Activated effector memory CD4-positive, alpha-beta T cell treated with anti-CD3 and anti-CD28 coated beads, Interleukin-2, amount 50 U/mL, for 16 hours (primary cell): Measurements from ENCODE around the gene SEMA4D.
"Not testable (repeated sequence)": the region's sequence is repeated elsewhere in the genome, so short reads cannot be mapped to it uniquely, and the experiment has no call there.

ENCODE experiments used
- DNase-seq: peaks from one replicate; pipeline ENCODE4 v3.0.0-alpha.2; 2020

The SEMA4D gene

GRCh38 chr9:89382026-89382986 lies 115.6 kb downstream of the SEMA4D start:
- no peak for DNase-seq

DNA sequence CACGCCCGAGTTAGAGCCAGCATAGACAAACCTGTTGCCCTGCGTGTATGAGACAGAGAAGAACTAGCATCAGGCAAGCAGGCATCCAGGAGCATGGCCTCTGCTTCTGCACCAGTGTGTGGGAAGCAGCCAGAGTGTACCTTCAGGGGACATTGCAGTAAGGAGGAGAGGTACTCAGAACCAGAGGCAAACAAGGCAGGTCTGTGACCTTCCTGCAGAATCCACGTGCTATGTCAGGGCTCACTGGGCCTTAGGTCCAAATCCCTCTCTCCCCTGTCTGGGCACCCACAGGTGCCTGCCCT lies 116.7 kb downstream of the SEMA4D start:
- DNase-seq: no peak

DNA sequence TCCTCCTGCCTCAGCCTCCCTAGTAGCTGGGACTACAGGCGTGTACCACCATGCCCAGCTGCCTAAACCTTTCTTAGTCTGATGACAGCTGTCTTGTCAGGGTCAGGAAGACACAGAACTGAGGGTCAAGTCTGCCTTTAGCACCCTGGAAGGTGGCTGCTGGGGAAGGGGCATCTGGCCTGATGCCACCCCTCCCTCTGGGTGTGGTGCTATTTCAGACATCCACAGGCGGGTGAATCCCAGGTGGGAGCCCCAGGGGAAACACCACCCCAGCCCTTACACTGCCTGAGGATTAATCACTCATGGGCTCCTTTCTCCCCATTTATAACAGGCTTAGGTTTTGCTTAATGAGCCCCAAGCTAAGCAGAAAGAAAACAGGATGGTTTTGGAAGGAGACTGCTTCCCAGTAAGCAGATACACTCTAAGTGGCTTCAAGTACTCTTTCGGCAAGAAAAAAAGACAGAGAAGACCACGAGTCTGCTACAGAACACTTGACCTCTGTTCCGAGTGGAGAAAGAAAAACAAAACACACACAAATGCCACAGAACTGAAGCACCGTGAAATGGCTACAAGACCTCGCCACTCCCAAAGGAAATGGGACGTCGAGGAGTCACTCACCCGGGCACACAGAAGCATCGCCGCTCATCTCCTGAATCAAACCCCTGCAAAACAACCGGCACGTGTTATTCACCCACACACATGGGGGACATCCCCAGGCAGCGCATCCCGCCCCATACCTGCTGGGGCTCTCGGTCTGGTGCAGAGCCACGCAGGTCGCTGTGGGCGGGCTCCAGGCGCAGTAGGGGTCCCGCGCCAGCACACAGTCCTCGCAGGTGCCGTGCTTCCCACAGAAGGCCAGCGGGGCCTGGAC lies 117.2 kb downstream of the SEMA4D start:
- DNase-seq: no peak

- no peak for DNase-seq
These were observed 118.3 kb downstream of the SEMA4D start for GRCh38 chr9:89379508-89380115.

- no peak for DNase-seq
These were observed 118.9 kb downstream of the SEMA4D start for GRCh38 chr9:89379031-89379430.

DNA sequence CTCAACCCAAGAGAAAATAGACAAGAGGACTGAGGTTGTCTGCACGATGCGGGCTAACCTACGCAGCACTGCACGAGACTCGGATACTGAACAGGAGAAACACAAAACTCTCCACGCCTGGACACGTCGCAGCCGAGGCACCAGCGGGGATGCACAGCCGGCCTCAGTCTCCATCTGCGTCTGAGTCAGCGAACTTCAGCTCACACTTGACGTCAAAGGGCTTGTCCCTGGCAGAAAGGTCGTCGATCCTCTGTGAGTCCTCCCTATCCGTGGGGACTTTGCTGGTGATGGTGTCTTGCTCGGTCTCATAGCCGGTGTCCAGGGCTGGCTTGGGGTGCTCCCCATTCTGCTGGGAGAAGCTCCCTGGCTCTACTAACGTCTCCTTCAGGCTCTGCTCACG lies 119.4 kb downstream of the SEMA4D start:
- DNase-seq: no peak

- DNase-seq: no peak
These were observed 120.5 kb downstream of the SEMA4D start for GRCh38 chr9:89377411-89377810.

GRCh38 chr9:89376741-89377351 lies 121.1 kb downstream of the SEMA4D start:
- DNase-seq: no peak

DNA sequence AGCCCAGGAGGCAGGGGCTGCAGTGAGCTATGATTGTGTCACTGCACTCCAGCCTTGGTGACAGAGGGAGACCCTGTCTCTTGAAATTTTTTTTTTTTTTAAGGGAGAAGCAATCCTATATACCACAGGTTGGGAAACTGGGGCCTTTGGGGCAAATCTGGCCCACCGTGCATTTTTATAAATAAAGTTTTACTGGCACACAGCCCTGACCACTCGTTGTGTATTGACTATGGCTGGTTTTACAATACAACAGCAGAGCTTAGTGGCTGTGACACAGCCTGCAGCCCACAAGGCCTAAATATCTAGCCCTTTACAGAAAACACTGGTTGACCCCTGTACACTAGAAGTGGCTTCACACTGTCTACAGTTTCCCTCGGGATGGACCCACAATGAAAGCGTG lies 121.6 kb downstream of the SEMA4D start:
- no peak for DNase-seq

GRCh38 chr9:89375191-89375760 lies 122.6 kb downstream of the SEMA4D start:
- DNase-seq: no peak

DNA sequence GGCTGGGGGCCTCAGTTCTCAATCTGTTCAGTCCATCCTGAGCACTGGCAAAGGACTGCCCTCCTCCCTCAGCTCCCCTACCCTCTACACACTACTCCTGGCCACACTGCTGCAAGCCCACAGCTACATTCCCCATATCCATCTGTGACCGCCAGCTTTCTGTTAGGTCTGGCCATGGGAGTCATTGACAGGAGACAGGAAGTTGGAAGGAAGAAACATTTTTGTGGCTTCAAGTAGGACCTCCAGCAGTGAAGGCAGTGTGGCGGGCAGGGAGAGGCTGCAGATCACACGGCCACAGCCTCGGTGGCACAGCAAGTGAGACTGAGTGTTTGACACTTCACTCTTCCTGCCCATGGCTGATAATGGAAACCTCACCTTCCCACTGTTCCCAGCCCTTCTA lies 123.7 kb downstream of the SEMA4D start:
- no peak for DNase-seq

- no peak for DNase-seq
These were observed 124.9 kb downstream of the SEMA4D start for GRCh38 chr9:89372979-89373378.

- peak; percentile 73 for DNase-seq
These were observed 125.6 kb downstream of the SEMA4D start for GRCh38 chr9:89372230-89372816.

- DNase-seq: not testable (repeated sequence)
These were observed 126.1 kb downstream of the SEMA4D start for GRCh38 chr9:89371791-89372190.

GRCh38 chr9:89370593-89370992 lies 127.3 kb downstream of the SEMA4D start:
- no peak for DNase-seq

DNA sequence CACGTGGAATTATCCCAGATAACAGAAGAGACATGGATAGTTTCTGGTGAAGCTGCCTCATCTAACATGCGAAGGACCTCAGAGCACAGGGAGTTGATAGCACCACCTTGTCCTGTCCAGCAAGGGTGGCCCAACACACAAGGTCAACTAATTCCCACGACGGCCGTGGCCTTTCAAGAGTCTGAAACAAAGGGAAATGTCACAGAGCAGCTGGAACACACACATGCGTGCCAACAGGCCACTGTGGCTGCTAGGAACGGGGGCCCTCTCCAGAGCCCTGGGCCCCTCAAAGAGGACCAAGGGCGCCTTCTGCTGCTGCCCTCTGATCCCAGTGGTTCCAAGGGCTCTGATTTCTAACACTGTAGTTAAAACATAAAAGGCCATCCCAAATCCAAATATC lies 128.9 kb downstream of the SEMA4D start:
- no peak for DNase-seq

DNA sequence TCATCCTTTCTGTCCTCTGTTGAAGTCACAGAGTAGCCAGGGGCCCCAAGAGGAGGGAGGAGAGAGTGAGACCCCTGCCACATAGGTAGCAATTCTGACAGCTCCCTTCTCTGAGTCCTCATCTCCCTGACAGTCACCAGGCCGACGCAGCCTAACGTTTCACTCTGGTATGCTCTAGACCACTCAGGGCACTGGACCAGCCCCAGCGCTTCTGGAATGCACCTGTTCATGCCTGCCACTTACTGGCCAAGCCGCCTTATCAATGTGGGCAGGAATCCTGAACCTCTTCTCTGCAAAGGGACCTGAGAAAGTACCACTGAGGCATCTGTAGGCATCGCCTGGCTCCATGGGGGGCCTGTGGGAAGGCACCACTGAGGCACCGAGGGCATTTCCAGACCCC lies 129.4 kb downstream of the SEMA4D start:
- no peak for DNase-seq

- DNase-seq: peak; percentile 56
These were observed 130.0 kb downstream of the SEMA4D start for GRCh38 chr9:89367726-89368437.

- DNase-seq: peak; percentile 60
These were observed 130.6 kb downstream of the SEMA4D start for GRCh38 chr9:89367281-89367680.

DNA sequence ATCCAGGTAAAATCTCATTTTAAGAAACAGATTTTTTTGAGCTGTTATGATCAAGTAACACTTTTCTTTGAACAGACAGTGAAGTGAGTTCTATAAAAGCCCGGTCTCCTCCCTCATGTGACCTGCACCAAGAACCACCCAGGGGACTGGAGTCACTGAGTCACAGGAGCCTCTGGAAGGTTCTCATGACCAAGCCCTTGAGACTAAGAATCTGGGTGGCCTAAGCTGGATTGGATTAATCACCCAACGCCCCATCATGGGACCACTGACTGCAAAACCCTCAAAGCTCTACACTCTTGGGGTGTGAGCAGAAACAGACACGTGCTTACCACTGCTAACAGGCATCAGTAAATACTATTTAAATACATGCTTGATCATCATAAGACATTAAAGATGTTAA lies 131.2 kb downstream of the SEMA4D start:
- peak; percentile 63 for DNase-seq

DNA sequence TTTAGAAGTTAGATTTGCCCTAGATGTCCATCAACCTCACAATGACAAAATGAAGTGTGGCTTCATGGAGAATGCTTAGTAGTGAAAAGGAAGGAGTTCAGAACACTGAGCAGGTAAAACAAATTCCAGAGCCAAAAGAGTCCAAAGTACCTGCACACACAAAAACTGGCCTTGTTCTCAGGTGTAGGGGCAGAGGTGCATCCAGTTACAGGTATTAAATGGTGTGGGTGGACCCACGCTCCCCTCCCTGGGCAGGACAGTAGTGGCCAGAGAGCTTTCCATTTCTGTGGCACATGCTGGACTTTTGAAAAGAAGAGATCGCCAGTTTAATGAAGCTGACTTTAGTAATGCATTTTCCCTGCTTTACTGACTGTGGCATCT lies 132.4 kb downstream of the SEMA4D start:
- DNase-seq: peak; percentile 43
